Measurements from ENCODE around the gene DNAJB12. TPM values are rescaled to one million over a fixed set of nuclear protein-coding genes. Genes with fewer than 3 reads are reported as not detected.

DNAJB12 gene
- polyA plus RNA-seq, 1 donor (not counting 4 experiments of a cell fraction or from before 2014, with no cell fraction given): 12.0 TPM

DNA sequence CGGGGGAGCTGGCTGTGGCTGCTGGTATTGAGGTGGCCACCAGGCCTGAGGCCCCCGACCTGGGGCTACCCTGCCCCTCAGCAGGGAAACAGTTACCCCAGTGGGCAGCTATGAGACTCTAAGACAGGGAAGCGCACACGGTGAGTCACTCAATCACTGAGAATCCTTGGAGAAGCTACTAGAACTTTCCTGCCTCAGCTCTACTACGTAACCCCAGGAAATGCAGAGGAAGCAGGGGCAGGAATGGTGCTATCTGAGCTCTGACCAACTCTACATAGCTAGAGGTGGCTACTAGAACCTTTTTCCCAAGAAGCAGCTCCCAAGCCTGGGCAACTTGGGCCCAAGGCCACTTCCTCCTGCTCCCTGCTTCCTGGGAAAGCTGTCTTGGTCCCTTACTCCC, 11.8 kb downstream of the DNAJB12 start:
- Histone ChIP-seq H3K36me3 (ENCODE audit: control insufficient read depth in 2 of 2, extremely low read depth in 1 of 2, insufficient read depth in 2 of 2, low read length in 2 of 2) (peaks cover 24 to 35% of the 10 kb centered on the region in 2 experiments), H3K79me2 (ENCODE audit: control insufficient read depth, insufficient read depth, low read length) (peaks cover 4% of the 10 kb centered on the region), H3K4me2 (ENCODE audit: control insufficient read depth, extremely low read depth, insufficient read depth, low read depth, low read length) (no peak overlapping the region), H4K20me1 (ENCODE audit: control insufficient read depth, extremely low read depth, insufficient read depth, low read length) (no peaks in the 10 kb centered on the region), H3K9me3 (ENCODE audit: control insufficient read depth, low read depth, low read length) (no peaks in the 10 kb centered on the region), H3K9ac (ENCODE audit: control insufficient read depth, extremely low read depth, insufficient read depth, low read length) (no peak overlapping the region), H3K4me3 (ENCODE audit: control insufficient read depth in 2 of 3, extremely low read depth in 1 of 3, insufficient read depth in 2 of 3, low read depth in 1 of 3, low read length in 3 of 3) (no peak overlapping the region), H3K27ac (ENCODE audit: control insufficient read depth, insufficient read depth, low read length) (no peak overlapping the region), H3K9me1 (ENCODE audit: control insufficient read depth, extremely low read depth, insufficient read depth, low read length) (no peaks in the 10 kb centered on the region), H3K4me1 (ENCODE audit: control insufficient read depth, extremely low read depth, insufficient read depth, low read length) (peaks cover 2% of the 10 kb centered on the region), H2AFZ (ENCODE audit: control insufficient read depth, low read length) (no peak overlapping the region), H3K27me3 (ENCODE audit: control insufficient read depth, extremely low read depth, insufficient read depth, low read length) (no peaks in the 10 kb centered on the region)
- TF ChIP-seq, protein P1, sequence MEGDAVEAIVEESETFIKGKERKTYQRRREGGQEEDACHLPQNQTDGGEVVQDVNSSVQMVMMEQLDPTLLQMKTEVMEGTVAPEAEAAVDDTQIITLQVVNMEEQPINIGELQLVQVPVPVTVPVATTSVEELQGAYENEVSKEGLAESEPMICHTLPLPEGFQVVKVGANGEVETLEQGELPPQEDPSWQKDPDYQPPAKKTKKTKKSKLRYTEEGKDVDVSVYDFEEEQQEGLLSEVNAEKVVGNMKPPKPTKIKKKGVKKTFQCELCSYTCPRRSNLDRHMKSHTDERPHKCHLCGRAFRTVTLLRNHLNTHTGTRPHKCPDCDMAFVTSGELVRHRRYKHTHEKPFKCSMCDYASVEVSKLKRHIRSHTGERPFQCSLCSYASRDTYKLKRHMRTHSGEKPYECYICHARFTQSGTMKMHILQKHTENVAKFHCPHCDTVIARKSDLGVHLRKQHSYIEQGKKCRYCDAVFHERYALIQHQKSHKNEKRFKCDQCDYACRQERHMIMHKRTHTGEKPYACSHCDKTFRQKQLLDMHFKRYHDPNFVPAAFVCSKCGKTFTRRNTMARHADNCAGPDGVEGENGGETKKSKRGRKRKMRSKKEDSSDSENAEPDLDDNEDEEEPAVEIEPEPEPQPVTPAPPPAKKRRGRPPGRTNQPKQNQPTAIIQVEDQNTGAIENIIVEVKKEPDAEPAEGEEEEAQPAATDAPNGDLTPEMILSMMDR (optimal IDR thresholded peaks at IDR 0.05 in 1 of 3, IDR thresholded peaks at IDR 0.05 in 1 of 3, conservative IDR thresholded peaks at IDR 0.05 in 1 of 3; ENCODE audit: extremely low read depth in 1 of 3, insufficient read depth in 2 of 3, low read length in 3 of 3): no peak
- TF ChIP-seq EZH2 (IDR thresholded peaks at IDR 0.05; ENCODE audit: low read length): no peak
- dilution Hi-C loops (cut with MboI; ENCODE audit: extremely low pct_ligation_motif_present, low sequenced_read_pairs): no loop called here
- DNase-seq (ENCODE audit: low read depth, low spot score) (no peak), FAIRE-seq (no peak)

DNA sequence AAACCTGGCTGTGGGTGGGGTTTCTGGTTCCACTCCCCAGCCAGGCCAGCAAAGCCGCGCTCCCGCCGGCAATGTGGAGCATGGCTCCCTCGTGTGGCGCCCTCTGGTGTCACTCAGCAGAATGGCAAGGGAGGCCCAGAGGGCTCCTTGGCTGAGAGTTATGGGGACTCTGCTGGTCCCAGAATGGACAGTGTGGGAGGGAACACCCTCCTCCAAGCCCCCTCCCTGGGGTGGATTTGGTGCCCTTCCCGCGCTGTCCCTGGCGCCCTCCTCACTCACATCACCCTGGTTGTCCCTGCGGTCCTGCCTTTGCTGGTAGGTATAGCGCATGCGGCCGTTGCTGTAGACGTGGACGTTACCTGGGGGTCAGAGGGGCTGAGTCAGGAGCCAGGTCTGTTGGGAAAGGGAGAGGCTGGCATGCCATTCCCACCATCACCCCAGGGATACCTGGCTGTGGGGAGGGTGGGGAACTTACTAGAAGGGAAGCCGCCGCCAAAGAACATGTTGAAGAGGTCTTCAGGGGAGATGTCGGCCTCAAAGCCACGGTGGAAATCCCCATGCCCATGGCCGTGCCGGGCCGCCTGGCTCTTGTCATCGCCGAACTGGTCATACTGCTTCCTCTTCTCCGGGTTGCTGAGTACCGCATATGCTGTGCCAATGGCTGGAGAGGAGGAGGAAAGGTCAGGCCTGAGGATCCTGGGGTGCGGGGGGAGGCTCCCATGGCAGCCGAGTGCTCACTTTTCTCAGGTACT, 14.0 kb downstream of the DNAJB12 start:
- Histone ChIP-seq H3K27ac (ENCODE audit: control insufficient read depth, insufficient read depth, low read length) (no peak overlapping the region), H3K36me3 (ENCODE audit: control insufficient read depth in 2 of 2, extremely low read depth in 1 of 2, insufficient read depth in 2 of 2, low read length in 2 of 2) (peaks cover 34 to 43% of the 10 kb centered on the region in 2 experiments), H3K4me2 (ENCODE audit: control insufficient read depth, extremely low read depth, insufficient read depth, low read depth, low read length) (no peak overlapping the region), H3K4me1 (ENCODE audit: control insufficient read depth, extremely low read depth, insufficient read depth, low read length) (peaks cover 11% of the 10 kb centered on the region), H3K4me3 (ENCODE audit: control insufficient read depth in 2 of 3, extremely low read depth in 1 of 3, insufficient read depth in 2 of 3, low read depth in 1 of 3, low read length in 3 of 3) (no peak overlapping the region), H2AFZ (ENCODE audit: control insufficient read depth, low read length) (no peak overlapping the region), H4K20me1 (ENCODE audit: control insufficient read depth, extremely low read depth, insufficient read depth, low read length) (no peaks in the 10 kb centered on the region), H3K9me1 (ENCODE audit: control insufficient read depth, extremely low read depth, insufficient read depth, low read length) (no peaks in the 10 kb centered on the region), H3K27me3 (ENCODE audit: control insufficient read depth, extremely low read depth, insufficient read depth, low read length) (no peaks in the 10 kb centered on the region), H3K9ac (ENCODE audit: control insufficient read depth, extremely low read depth, insufficient read depth, low read length) (no peak overlapping the region), H3K9me3 (ENCODE audit: control insufficient read depth, low read depth, low read length) (no peaks in the 10 kb centered on the region), H3K79me2 (ENCODE audit: control insufficient read depth, insufficient read depth, low read length) (no peaks in the 10 kb centered on the region)
- dilution Hi-C loops (cut with MboI; ENCODE audit: extremely low pct_ligation_motif_present, low sequenced_read_pairs): no loop called here
- TF ChIP-seq, protein P1 (optimal IDR thresholded peaks at IDR 0.05 in 1 of 3, IDR thresholded peaks at IDR 0.05 in 1 of 3, conservative IDR thresholded peaks at IDR 0.05 in 1 of 3; ENCODE audit: extremely low read depth in 1 of 3, insufficient read depth in 2 of 3, low read length in 3 of 3): peak; percentile 97
- TF ChIP-seq EZH2 (IDR thresholded peaks at IDR 0.05; ENCODE audit: low read length): no peak
- DNase-seq (ENCODE audit: low read depth, low spot score) (no peak), FAIRE-seq (no peak)

Data from keratinocyte (primary cell).